ENCODE data around the gene WDR18. TPM values are rescaled to one million over a fixed set of nuclear protein-coding genes. Genes with fewer than 3 reads are reported as not detected.
A peak's percentile ranks its signal among the peaks of the same experiment; 100 is the strongest.

Gene WDR18
- total and polyA plus RNA-seq, 2 experiments from 2014 or later, result 155 to 157 TPM

DNA sequence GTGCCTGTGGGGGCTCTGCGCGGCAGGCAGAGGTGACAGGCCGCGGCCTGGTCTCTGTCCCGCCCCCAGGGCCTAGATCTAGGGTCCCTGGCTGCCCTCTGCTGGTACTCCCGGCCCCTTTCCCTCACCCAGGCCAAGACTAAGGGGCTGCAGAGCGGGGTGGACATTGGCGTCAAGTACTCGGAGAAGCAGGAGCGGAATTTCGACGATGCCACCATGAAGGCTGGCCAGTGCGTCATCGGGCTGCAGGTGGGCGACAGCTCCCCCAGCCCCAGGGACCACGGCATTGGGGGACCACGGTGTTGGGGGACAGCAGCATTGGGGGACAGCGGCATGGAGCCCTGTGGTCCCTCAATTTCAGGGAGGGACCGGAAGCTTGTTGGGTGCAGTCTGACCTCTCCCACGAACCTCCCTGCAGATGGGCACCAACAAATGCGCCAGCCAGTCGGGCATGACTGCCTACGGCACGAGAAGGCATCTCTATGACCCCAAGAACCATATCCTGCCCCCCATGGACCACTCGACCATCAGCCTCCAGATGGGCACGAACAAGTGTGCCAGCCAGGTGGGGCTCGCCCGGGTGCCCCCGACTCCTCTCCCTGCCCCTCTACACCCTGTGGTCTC is 52.0 kb downstream of the WDR18 start:
- Histone ChIP-seq H3K79me2 (replicated peaks; ENCODE audit: insufficient read depth) (peaks cover 13% of the 10 kb centered on the region; the same call in 1 of the 2 replicates), H3F3A (replicated peaks; ENCODE audit: low read depth) (peaks cover 50% of the 10 kb centered on the region), H3K4me2 (no peak overlapping the region), H2AFZ (no peak overlapping the region), H3K36me3 (ENCODE audit: insufficient read depth) (peaks cover 33% of the 10 kb centered on the region), H3K27ac (ENCODE audit: low read depth) (no peak overlapping the region), H3K9me2 (ENCODE audit: insufficient read depth) (no peaks in the 10 kb centered on the region), H3K27me3 (ENCODE audit: insufficient read depth) (no peaks in the 10 kb centered on the region), H3K4me3 (no peak overlapping the region), H3K4me1 (ENCODE audit: insufficient read depth) (peaks cover 10% of the 10 kb centered on the region), H4K20me1 (replicated peaks; ENCODE audit: insufficient read depth) (peaks cover 15% of the 10 kb centered on the region; the same call in 1 of the 2 replicates)
- ATAC-seq (peak; percentile 3), DNase-seq (ENCODE audit: low spot score) (peak; percentile 71)
- peaks cover 42% of the 10 kb centered on the region for H3K27me3 Mint-ChIP-seq (ENCODE audit: insufficient read depth, low read depth, poor library complexity)
- peaks cover 2% of the 10 kb centered on the region; the same call in 2 of the 3 replicates for H3K9me3 Mint-ChIP-seq
- peaks cover 15% of the 10 kb centered on the region for H3K4me1 Mint-ChIP-seq
- TF ChIP-seq, protein P1, sequence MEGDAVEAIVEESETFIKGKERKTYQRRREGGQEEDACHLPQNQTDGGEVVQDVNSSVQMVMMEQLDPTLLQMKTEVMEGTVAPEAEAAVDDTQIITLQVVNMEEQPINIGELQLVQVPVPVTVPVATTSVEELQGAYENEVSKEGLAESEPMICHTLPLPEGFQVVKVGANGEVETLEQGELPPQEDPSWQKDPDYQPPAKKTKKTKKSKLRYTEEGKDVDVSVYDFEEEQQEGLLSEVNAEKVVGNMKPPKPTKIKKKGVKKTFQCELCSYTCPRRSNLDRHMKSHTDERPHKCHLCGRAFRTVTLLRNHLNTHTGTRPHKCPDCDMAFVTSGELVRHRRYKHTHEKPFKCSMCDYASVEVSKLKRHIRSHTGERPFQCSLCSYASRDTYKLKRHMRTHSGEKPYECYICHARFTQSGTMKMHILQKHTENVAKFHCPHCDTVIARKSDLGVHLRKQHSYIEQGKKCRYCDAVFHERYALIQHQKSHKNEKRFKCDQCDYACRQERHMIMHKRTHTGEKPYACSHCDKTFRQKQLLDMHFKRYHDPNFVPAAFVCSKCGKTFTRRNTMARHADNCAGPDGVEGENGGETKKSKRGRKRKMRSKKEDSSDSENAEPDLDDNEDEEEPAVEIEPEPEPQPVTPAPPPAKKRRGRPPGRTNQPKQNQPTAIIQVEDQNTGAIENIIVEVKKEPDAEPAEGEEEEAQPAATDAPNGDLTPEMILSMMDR (conservative IDR thresholded peaks at IDR 0.05; ENCODE audit: low read depth in 2 of 2), result peak; percentile 36 to 61
- TF ChIP-seq ZNF114 (CRISPR knock-in tag; IDR thresholded peaks at IDR 0.05), result no peak
- peaks cover 65% of the 10 kb centered on the region for H3K36me3 Mint-ChIP-seq (ENCODE audit: low read depth)
- H3K27ac Mint-ChIP-seq, result no peak overlapping the region
- H3K4me3 Mint-ChIP-seq, result no peak overlapping the region

DNA sequence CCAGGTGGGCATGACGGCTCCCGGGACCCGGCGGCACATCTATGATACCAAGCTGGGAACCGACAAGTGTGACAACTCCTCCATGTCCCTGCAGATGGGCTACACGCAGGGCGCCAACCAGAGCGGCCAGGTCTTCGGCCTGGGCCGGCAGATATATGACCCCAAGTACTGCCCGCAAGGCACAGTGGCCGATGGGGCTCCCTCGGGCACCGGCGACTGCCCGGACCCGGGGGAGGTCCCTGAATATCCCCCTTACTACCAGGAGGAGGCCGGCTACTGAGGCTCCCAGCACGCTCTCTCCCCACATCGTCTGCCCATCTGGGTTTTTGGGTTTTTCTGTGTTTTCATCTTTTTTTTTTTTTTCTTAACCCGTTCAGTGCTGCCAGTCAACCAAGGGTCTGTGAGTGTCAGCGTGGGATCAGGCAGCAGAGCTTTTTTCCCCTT is 53.5 kb downstream of the WDR18 start:
- no peak overlapping the region for H3K27ac ChIP-seq (ENCODE audit: low read depth)
- no peak overlapping the region for H3K4me2 ChIP-seq
- no peak for TF ChIP-seq ZNF114 (CRISPR knock-in tag; IDR thresholded peaks at IDR 0.05)
- TF ChIP-seq STAT1 (IDR thresholded peaks at IDR 0.05; ENCODE audit: unreplicated experiment), result no peak
- TF ChIP-seq, protein P1 (conservative IDR thresholded peaks at IDR 0.05; ENCODE audit: low read depth in 2 of 2), result no peak
- no peak for TF ChIP-seq JUNB (IDR thresholded peaks at IDR 0.05; ENCODE audit: unreplicated experiment)
- TF ChIP-seq, protein P2, sequence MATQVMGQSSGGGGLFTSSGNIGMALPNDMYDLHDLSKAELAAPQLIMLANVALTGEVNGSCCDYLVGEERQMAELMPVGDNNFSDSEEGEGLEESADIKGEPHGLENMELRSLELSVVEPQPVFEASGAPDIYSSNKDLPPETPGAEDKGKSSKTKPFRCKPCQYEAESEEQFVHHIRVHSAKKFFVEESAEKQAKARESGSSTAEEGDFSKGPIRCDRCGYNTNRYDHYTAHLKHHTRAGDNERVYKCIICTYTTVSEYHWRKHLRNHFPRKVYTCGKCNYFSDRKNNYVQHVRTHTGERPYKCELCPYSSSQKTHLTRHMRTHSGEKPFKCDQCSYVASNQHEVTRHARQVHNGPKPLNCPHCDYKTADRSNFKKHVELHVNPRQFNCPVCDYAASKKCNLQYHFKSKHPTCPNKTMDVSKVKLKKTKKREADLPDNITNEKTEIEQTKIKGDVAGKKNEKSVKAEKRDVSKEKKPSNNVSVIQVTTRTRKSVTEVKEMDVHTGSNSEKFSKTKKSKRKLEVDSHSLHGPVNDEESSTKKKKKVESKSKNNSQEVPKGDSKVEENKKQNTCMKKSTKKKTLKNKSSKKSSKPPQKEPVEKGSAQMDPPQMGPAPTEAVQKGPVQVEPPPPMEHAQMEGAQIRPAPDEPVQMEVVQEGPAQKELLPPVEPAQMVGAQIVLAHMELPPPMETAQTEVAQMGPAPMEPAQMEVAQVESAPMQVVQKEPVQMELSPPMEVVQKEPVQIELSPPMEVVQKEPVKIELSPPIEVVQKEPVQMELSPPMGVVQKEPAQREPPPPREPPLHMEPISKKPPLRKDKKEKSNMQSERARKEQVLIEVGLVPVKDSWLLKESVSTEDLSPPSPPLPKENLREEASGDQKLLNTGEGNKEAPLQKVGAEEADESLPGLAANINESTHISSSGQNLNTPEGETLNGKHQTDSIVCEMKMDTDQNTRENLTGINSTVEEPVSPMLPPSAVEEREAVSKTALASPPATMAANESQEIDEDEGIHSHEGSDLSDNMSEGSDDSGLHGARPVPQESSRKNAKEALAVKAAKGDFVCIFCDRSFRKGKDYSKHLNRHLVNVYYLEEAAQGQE (IDR thresholded peaks at IDR 0.05; ENCODE audit: unreplicated experiment), result no peak
- no peak for TF ChIP-seq ZNF331 (CRISPR knock-in tag; IDR thresholded peaks at IDR 0.05; ENCODE audit: low read depth)

More for the DNA sequence above, 53.5 kb downstream of the WDR18 start:
- H3K4me3 Mint-ChIP-seq, result no peak overlapping the region; the same call in 2 of the 3 replicates
- Histone ChIP-seq H3K9me2 (ENCODE audit: insufficient read depth) (no peaks in the 10 kb centered on the region), H3F3A (replicated peaks; ENCODE audit: low read depth) (peaks cover 46% of the 10 kb centered on the region), H4K20me1 (replicated peaks; ENCODE audit: insufficient read depth) (peaks cover 10% of the 10 kb centered on the region; the same call in 1 of the 2 replicates), H3K27me3 (ENCODE audit: insufficient read depth) (no peaks in the 10 kb centered on the region), H2AFZ (no peak overlapping the region), H3K4me3 (no peak overlapping the region), H3K79me2 (replicated peaks; ENCODE audit: insufficient read depth) (peaks cover 6% of the 10 kb centered on the region; the same call in 1 of the 2 replicates), H3K4me1 (ENCODE audit: insufficient read depth) (peaks cover 10% of the 10 kb centered on the region), H3K36me3 (ENCODE audit: insufficient read depth) (peaks cover 22% of the 10 kb centered on the region)
- H3K36me3 Mint-ChIP-seq (ENCODE audit: low read depth), result peaks cover 54% of the 10 kb centered on the region
- H3K27me3 Mint-ChIP-seq (ENCODE audit: insufficient read depth, low read depth, poor library complexity), result peaks cover 46% of the 10 kb centered on the region
- no peak for ATAC-seq
- no peak overlapping the region for H3K27ac Mint-ChIP-seq
- peaks cover 15% of the 10 kb centered on the region for H3K4me1 Mint-ChIP-seq
- peaks cover 2% of the 10 kb centered on the region; the same call in 2 of the 3 replicates for H3K9me3 Mint-ChIP-seq
- DNase-seq (ENCODE audit: low spot score), result no peak
